Stimulated activated naive CD4-positive, alpha-beta T cell treated with Interleukin-2 at 50 U/mL for 16 hours (primary cell): ENCODE data around the gene SCTR.

Experiments
- DNase-seq: peaks from one replicate; lab custom pipeline; 2025; lab: John Stamatoyannopoulos, UW

The SCTR gene

GRCh38 chr2:119442850-119443249 lies 81.4 kb downstream of the SCTR start:
- no peak for DNase-seq

GRCh38 chr2:119442226-119442619 lies 82.1 kb downstream of the SCTR start:
- DNase-seq = no peak

DNA sequence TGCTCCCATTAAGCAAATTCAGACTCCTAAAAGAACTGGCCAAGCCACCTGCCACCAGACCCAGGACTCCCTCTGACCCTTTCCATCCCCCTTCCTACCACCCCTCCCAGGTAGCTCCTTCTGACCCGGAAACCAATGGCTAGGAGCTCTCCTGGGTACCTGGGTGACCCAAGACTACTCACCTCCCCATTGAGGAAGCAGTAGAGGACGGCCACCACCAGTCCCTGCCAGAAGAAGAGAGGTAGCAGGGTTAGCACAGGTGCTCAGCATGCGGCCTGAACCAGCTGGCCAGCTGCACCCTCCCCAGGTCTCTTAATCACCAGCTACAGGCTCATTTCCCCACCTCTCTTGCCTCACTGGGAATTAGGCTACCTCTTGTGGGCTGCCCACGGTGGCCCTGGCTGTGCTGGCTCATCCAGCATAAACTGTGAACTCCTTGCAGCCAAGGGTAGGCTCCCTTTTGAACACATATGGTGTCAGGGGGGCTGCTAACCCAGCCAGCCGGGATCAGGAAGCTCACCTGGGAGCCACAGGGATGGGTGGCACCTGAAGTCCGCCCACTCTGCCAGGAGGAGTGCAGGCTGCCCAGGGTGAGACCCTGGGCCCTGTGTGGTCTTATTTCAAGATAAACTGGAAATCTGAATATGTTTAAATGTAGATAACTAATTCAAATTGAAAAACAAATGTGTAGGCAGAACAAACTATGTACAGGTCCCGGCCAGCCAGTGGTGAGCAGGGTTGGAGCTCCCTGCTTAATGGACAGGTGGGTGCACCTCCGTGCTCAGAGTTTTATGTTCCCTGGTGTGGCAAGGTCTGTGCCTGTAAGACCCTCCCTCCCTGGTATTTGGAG lies 82.7 kb downstream of the SCTR start:
- no peak for DNase-seq

DNA sequence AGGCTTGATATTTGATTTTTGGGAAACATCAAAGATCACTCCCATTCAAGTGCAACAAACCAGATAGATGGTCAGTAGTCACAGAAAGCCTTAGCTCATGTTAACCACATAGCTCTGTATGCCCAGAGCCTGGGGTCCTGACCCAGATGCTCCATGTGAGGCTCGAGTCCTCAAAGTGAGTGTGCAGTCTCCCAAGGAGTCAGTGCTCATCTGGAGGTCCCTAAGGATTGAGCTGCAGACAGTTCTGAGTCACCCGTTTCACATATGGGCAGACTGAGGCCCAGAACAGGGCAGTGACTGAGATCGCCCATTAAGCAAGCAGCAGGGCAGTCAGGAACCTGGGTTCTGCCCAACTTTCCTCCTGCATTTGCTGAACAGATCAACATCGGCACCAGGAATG lies 83.4 kb downstream of the SCTR start:
- DNase-seq = no peak

DNA sequence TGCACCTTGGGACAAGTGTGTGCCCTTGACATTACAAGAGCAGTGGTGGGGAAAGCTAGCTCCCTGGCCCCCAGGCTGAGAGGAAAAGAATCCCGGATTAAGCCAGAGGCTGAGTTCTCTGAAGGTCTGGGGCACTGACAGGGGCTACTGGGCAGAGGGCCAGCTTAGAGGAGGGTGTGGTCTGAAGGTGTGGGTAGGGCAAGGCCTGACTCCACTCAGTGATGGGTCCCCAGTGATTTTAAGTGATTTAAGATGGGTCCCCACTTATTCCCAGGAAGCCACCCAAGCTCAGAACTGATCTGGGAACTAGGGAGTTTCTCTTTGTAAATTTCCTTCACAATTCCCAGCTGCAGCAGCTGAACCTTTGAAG lies 83.8 kb downstream of the SCTR start:
- DNase-seq = no peak

- DNase-seq = no peak
These were observed 84.4 kb downstream of the SCTR start for GRCh38 chr2:119439574-119440500.

DNA sequence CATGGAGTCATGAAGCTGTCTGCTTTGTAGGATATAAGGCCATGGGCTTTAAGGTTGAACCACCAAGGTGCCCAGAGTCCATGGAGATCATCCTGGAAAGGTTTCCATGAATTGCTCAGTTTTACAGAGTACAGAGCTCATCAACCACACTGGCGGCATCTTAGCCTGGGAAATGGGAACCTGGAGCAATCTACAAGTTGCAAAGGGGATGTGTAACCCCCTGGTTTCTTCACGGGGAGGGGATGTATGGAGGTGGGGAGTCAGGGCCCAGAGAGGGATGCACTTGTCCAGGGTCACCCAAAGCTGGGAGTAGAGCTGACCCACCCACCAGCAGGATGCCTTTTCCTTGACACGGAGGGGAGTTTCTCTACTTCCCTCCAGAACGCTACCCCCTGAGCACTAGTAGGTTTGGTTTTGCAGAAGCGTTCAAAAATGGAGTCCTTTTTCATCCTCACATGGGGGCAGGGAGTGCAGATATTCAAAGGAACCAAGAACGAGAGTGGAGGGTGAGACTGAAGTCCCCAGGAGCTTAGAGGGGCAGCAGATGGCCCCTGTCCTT lies 85.5 kb downstream of the SCTR start:
- DNase-seq = no peak

DNA sequence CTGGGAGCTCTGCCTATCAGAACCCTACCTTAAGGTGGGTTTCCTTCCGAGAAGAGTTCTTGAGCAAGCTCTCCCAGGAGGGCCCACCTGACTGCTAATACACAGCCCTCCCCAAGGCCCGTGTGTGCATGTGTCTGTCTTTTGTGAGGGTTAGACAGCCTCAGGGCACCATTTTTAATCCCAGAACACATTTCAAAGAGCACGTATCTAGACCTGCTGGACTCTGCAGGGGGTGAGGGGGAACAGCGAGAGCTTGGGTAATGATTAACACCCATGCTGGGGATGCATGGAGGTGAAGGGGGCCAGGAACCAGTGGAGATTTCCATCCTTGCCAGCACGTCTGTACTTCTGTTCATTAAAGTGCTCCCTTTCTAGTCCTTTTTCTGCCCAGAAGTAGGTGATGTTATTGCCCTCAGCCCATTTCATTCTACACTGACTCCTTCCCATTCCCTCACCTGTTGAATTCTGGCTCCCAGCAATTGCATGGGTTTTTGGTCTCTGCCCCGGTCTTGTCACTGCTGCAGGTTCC lies 86.1 kb downstream of the SCTR start:
- no peak for DNase-seq

GRCh38 chr2:119436993-119437772 lies 87.1 kb downstream of the SCTR start:
- no peak for DNase-seq

DNA sequence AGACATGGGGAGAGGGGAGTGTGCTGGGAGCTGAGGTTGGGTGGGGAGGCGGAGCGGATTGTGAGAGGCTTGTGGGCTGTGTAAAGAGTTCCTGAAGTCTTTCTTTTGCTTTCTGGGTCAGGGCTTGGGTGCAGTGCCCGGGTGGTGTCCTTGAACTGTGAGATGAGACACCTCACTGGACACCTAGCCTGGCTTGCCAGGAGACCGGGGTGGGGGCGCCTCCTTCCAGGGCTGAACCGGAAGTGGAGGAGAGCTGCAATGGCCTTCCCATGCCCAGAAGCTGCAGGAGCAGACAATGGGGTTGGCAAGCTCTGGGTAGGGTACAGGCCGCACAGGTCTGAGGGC lies 88.4 kb downstream of the SCTR start:
- DNase-seq = no peak

- DNase-seq = no peak
These were observed 89.0 kb downstream of the SCTR start for GRCh38 chr2:119435081-119435952.

DNA sequence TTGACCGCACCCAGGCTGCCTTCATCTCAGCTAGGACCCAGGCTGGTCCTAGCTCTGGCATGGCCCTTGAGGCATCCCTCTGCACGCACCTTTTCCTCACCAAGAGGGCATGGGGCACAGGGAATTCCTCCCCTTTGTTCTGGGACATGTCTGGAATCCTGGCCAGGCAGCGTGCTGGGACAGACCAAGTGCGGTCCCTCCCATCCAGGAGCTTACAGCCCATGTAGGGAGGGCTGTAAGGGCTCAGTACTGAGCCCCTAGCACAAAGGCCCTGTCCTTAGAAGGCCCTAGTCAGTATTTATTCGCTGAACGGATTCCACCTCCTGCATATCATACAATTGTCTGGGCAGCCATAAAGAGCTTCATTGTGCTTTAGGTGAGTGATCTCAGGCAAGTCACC lies 89.6 kb downstream of the SCTR start:
- no peak for DNase-seq

GRCh38 chr2:119433636-119434327 lies 90.5 kb downstream of the SCTR start:
- DNase-seq = no peak

GRCh38 chr2:119432851-119433522 lies 91.3 kb downstream of the SCTR start:
- DNase-seq = no peak

GRCh38 chr2:119431976-119432850 lies 92.1 kb downstream of the SCTR start:
- no peak for DNase-seq

DNA sequence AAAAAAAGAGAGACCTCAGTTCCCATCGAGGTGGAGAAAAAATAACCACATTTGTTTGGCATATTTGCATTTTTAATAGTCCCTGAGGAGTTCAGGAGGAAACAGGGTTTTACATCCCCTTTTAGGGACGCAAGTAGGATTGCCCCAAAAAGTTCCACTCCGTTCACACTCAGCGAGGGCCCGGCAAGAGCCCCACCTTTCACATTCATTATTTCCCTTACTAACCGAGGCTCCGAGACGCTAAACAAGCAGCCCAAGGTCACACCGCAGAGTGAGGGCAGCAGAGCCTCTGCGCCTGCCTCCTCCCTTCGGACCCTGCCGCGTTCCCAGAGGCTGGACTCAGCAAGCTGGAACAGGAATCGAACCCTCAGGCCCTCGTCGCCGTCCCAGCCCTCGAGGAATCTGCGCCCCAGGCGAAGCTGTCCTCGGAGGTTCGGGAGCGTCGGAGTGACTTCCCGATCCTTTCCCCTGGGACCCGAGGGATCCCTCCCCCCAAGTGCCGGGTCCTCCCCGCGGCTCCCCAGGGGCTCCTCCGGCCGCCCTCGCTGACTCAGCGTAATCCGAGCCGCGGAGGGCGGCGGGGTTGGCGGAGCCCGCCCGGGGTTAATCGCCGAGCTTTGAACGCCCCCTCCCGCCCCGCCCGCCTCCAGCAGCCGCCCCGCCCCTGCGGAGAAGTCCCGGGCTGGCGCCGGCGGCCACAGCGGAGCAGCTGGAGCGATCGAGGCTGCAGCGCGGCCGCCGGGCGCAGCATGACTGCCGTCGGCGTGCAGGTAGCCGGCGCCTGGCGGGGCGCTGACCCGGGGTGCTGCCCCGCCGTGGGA lies 92.9 kb downstream of the SCTR start, which contains the start of gene TMEM37:
Gene TMEM37, plus strand, starts transcription at position 700 of the 821 bp plus-strand sequence. Its CDS starts 50 bp downstream, at position 750.
- DNase-seq = no peak

- DNase-seq = no peak
These were observed 94.2 kb downstream of the SCTR start for GRCh38 chr2:119430023-119430498.
